ENCODE data around the gene OSBPL2. TPM values are rescaled to one million over a fixed set of nuclear protein-coding genes. Genes with fewer than 3 reads are reported as not detected.

Gene OSBPL2
- total and polyA plus RNA-seq, 10 donors = 9.2 to 81.7 (median 48.4) TPM

- Histone ChIP-seq H3K27ac (no peak overlapping the region), H3K9me3 (no peaks in the 10 kb centered on the region), H3K4me1 (no peaks in the 10 kb centered on the region), H3K36me3 (peaks cover 0 to 8% (median 0%) of the 10 kb centered on the region in 6 donors), H3K27me3 (replicated peaks in 1 of 7) (peaks cover 0 to 73% (median 59%) of the 10 kb centered on the region in 7 donors), H3K4me3 (no peak overlapping the region)
- no peak for TF ChIP-seq POLR2AphosphoS5 (IDR thresholded peaks at IDR 0.05)
- TF ChIP-seq CTCF (IDR thresholded peaks at IDR 0.05 in 8 of 11, conservative IDR thresholded peaks at IDR 0.05 in 3 of 11) = no peak
- no peak for TF ChIP-seq POLR2A (IDR thresholded peaks at IDR 0.05)
- intact Hi-C loops (cut with DNase I; ENCODE audit: low total_unique reads) = no loop called here
- 59 to 76% (median 74%) methylated on average over 4 to 9 of the region's 9 CpGs for WGBS, 5 donors
- DNase-seq = no peak
Measured at GRCh38 chr20:62211769-62212288, 26.5 kb upstream of the OSBPL2 start.

- no peak overlapping the region for H3K27ac ChIP-seq
- intact Hi-C loops (cut with DNase I; ENCODE audit: low total_unique reads) = no loop called here
- H3K27me3 ChIP-seq (replicated peaks in 1 of 7) = peaks cover 0 to 78% (median 63%) of the 10 kb centered on the region in 7 donors
- TF ChIP-seq CTCF (IDR thresholded peaks at IDR 0.05 in 8 of 11, conservative IDR thresholded peaks at IDR 0.05 in 3 of 11) (no peak), POLR2A (IDR thresholded peaks at IDR 0.05) (no peak), POLR2AphosphoS5 (IDR thresholded peaks at IDR 0.05) (no peak)
- no peak overlapping the region for H3K4me3 ChIP-seq
- DNase-seq = no peak
- H3K9me3 ChIP-seq = no peaks in the 10 kb centered on the region
- peaks cover 0 to 5% (median 0%) of the 10 kb centered on the region in 6 donors for H3K36me3 ChIP-seq
- WGBS, 5 donors = 41 to 68% (median 45%) methylated on average over 8 to 10 of the region's 10 CpGs
- H3K4me1 ChIP-seq = no peaks in the 10 kb centered on the region
Measured at GRCh38 chr20:62212299-62212698, 26.0 kb upstream of the OSBPL2 start.

- Histone ChIP-seq H3K4me3 (no peak overlapping the region), H3K27me3 (replicated peaks in 1 of 7) (peaks cover 7 to 90% (median 81%) of the 10 kb centered on the region in 7 donors), H3K27ac (no peak overlapping the region), H3K9me3 (no peaks in the 10 kb centered on the region), H3K36me3 (no peaks in the 10 kb centered on the region), H3K4me1 (peaks cover 0 to 5% (median 2%) of the 10 kb centered on the region in 6 donors)
- 44 to 68% (median 61%) methylated on average over 11 to 12 of the region's 12 CpGs for WGBS, 5 donors
- TF ChIP-seq POLR2A (IDR thresholded peaks at IDR 0.05) = no peak
- TF ChIP-seq CTCF (IDR thresholded peaks at IDR 0.05 in 8 of 11, conservative IDR thresholded peaks at IDR 0.05 in 3 of 11) = no peak
- TF ChIP-seq POLR2AphosphoS5 (IDR thresholded peaks at IDR 0.05) = no peak
- DNase-seq = no peak
- intact Hi-C loops (cut with DNase I; ENCODE audit: low total_unique reads) = no loop called here
Measured at GRCh38 chr20:62214067-62214466, 24.3 kb upstream of the OSBPL2 start.

GRCh38 chr20:62215020-62215990 lies 23.0 kb upstream of the OSBPL2 start:
- TF ChIP-seq CTCF (IDR thresholded peaks at IDR 0.05 in 8 of 11, conservative IDR thresholded peaks at IDR 0.05 in 3 of 11) (no peak), POLR2AphosphoS5 (IDR thresholded peaks at IDR 0.05) (no peak), POLR2A (IDR thresholded peaks at IDR 0.05) (no peak)
- Histone ChIP-seq H3K9me3 (no peaks in the 10 kb centered on the region), H3K4me3 (no peak overlapping the region), H3K27ac (no peak overlapping the region), H3K4me1 (peaks cover under 1 to 15% (median 9%) of the 10 kb centered on the region in 6 donors), H3K36me3 (no peaks in the 10 kb centered on the region), H3K27me3 (replicated peaks in 1 of 7) (peaks cover 8 to 91% (median 79%) of the 10 kb centered on the region in 7 donors)
- WGBS, 5 donors = 79 to 87% (median 80%) methylated on average over 14 to 29 of the region's 29 CpGs
- intact Hi-C loops (cut with DNase I; ENCODE audit: low total_unique reads) = no loop called here
- no peak for DNase-seq

Data from spleen (tissue), 11 donors.